Thyroid gland (tissue), 4 donors: Measurements from ENCODE around the gene EXTL2. TPM values are rescaled to one million over a fixed set of nuclear protein-coding genes. Genes with fewer than 3 reads are reported as not detected.
"Not testable (repeated sequence)": the region's sequence is repeated elsewhere in the genome, so short reads cannot be mapped to it uniquely, and the experiment has no call there.

Experiments
- DNase-seq, 2 donors: peaks; one replicate each; pipeline ENCODE4 v3.0.0-alpha.2; 2019
- H3K27ac ChIP-seq, 3 donors: fragments of 200-600 bp; sonication (generic); 1 replicate in 2 of 3; 2 replicates in 1 of 3; pipeline ENCODE4 v1.5.1; 2016 to 2019; ENCODE audit warnings: mild to moderate bottlenecking in 1 of 3, moderate library complexity in 1 of 3
- H3K27me3 ChIP-seq: fragments of 200-600 bp; sonication (generic); one replicate; pipeline ENCODE4 v1.5.1; 2019
- H3K36me3 ChIP-seq, 2 donors: fragments of 200-600 bp; sonication (generic); one replicate each; pipeline ENCODE4 v1.5.1; 2016 to 2019
- H3K4me1 ChIP-seq, 2 donors: fragments of 200-600 bp; sonication (generic); one replicate each; pipeline ENCODE4 v1.5.1; 2017 to 2019
- H3K4me3 ChIP-seq, 3 donors: fragments of 200-600 bp; sonication (generic); replicated peaks in 1 of 3; 1 replicate in 2 of 3; 2 replicates in 1 of 3; pipeline ENCODE4 v1.5.1; 2016; ENCODE audit warnings: mild to moderate bottlenecking in 1 of 3
- H3K9me3 ChIP-seq: fragments of 200-600 bp; sonication (generic); one replicate; pipeline ENCODE4 v1.5.1; 2017
- POLR2A ChIP-seq, 2 donors: fragments of 450-650 bp; IDR thresholded peaks; one replicate each; pipeline ENCODE4 v1.6.1; 2017; ENCODE audit warnings: antibody characterized with exemption in 2 of 2, mild to moderate bottlenecking in 2 of 2, moderate library complexity in 1 of 2
- WGBS, 2 donors: methylation state at CpG; one replicate each; pipeline ENCODE4 v1.1.5; 2017; 5-methylcytosine and 5-hydroxymethylcytosine counted together
- intact Hi-C: fragments of 100-400 bp; cut with DNase I; formaldehyde crosslinking; loops from one replicate; pipeline ENCODE4 v1.15.1; 2023
- total RNA-seq, 4 donors: library from RNA; depleted of rRNA; stranded (reverse); fragments of >200 nt; gene quantifications; one replicate each; pipeline ENCODE4 v1.2.3, GENCODE V29; 2016
- TF ChIP-seq, protein P1 (sequence below), 6 experiments: fragments of 200-600 bp in 3 of 6; fragments of 450-650 bp in 3 of 6; sonication (generic) in 3 of 6; IDR thresholded peaks; one replicate each; pipeline ENCODE4 v1.5.1; 2016 to 2019; ENCODE audit warnings: antibody characterized with exemption in 6 of 6, mild to moderate bottlenecking in 2 of 6, inconsistent platforms in 1 of 6, moderate library complexity in 1 of 6

Gene EXTL2
- total RNA-seq, 4 donors from 2014 or later, result 13.9 to 17.4 (median 17.2) TPM

DNA sequence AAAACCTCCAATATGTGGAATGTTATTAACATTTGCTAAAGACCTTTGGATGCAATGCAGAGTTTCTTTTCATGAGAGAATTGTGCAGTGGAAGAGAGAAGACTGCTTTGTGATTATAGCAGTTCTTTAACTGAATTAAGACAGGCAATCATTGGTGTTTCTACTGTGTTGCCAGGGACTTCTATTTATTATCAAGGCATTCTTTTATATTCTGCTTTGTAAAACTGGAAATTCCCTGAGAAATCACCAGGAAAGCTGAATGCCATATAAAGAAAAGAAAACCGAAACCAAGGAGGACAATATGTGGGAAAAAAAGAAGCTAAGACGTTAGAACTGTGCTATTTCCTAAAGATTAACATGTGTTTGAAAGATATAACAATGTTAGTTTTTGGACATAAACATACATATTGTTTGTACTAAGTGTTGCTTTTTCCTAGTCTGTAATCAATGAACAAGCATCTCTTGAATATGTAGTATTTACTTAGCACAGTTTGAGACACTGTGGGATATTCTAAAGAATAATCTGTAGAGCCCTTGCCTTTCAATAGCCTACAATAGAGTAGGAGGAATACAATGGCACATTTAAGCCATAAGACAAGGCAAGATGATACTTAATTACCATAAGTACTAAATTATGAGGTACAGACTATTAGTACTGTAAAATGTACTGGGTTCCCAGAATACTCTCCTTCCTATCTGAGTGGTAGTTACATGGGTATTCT is 47.1 kb downstream of the EXTL2 start:
- Histone ChIP-seq H3K4me1 (no peaks in the 10 kb centered on the region), H3K27ac (no peak overlapping the region), H3K9me3 (no peaks in the 10 kb centered on the region), H3K4me3 (no peak overlapping the region), H3K27me3 (no peaks in the 10 kb centered on the region), H3K36me3 (no peaks in the 10 kb centered on the region)
- TF ChIP-seq POLR2A (IDR thresholded peaks at IDR 0.05), result no peak
- TF ChIP-seq, protein P1, sequence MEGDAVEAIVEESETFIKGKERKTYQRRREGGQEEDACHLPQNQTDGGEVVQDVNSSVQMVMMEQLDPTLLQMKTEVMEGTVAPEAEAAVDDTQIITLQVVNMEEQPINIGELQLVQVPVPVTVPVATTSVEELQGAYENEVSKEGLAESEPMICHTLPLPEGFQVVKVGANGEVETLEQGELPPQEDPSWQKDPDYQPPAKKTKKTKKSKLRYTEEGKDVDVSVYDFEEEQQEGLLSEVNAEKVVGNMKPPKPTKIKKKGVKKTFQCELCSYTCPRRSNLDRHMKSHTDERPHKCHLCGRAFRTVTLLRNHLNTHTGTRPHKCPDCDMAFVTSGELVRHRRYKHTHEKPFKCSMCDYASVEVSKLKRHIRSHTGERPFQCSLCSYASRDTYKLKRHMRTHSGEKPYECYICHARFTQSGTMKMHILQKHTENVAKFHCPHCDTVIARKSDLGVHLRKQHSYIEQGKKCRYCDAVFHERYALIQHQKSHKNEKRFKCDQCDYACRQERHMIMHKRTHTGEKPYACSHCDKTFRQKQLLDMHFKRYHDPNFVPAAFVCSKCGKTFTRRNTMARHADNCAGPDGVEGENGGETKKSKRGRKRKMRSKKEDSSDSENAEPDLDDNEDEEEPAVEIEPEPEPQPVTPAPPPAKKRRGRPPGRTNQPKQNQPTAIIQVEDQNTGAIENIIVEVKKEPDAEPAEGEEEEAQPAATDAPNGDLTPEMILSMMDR (IDR thresholded peaks at IDR 0.05), result no peak
- intact Hi-C loops, result no loop called here
- 34 to 35% methylated on average over 2 of the region's 2 CpGs for WGBS, 2 donors
- DNase-seq, result no peak

DNA sequence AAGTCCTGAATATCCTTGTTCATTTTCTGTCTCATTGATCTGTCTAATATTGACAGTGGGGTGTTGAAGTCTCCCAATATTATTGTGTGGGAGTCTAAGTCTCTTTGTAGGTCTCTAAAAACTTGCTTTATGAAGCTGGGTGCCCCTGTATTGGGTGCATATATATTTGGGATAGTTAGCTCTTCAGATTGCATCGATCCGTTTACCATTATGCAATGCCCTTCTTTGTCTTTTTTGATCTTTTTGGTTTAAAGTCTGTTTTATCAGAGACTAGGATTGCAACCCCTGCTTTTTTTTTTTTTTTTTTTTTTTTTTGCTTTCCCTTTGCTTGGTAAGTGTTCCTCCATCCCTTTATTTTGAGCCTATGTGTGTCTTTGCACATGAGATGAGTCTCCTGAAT is 51.5 kb downstream of the EXTL2 start:
- H3K9me3 ChIP-seq, H3K36me3 ChIP-seq, H3K27ac ChIP-seq, DNase-seq, H3K4me1 ChIP-seq, H3K27me3 ChIP-seq, intact Hi-C loops, H3K4me3 ChIP-seq: not testable (repeated sequence)
- 87 to 98% methylated on average over 2 of the region's 2 CpGs for WGBS, 2 donors

DNA sequence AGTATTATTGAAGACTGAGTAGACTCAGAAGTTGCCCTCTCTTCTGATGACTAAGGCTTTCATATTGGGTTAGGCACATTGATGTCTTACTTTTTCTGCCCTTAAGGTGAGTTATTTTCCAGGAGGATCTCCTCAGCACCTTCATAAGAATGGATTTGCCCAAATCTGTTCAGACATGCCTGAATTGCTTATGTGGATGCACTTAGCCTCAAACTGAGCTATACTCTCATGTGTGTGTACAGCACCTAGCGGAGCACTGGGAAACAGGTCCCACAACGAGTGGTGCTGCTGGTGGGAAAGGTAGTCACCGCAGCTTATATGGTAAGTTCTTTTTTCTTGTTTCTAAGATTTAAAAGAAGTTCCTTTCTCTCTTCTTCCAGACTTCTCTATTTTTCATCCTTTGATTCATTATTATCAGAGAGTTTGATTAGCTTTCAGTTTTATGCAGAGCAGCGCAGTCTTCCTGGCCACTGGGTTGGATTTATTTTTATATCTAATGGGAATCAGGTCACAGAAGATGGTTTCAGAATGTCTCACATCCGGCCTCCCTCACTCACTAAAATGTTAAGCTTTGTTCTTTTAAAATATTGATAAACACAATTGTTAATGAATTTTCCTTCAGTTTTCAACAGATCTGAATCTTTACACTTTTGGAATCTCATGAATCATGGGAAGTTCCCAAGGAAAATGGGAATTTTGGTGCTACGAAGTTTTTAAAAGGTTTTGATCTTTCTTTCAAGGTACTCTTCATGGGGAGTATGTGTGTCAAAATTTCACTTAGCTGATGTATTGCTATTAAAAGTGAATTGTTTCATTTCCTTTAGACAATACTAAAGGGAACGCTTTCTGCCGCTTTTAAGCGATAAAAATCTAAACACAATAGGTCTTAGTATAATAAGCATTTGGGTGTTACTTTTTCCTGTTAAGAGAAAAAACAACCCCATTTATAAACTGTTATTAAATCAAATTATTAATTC is 58.5 kb downstream of the EXTL2 start:
- 76 to 86% methylated on average over 9 of the region's 9 CpGs for WGBS, 2 donors
- no peak overlapping the region for H3K4me3 ChIP-seq
- H3K27me3 ChIP-seq, result no peaks in the 10 kb centered on the region
- H3K27ac ChIP-seq, result no peak overlapping the region
- intact Hi-C loops, result no loop called here
- DNase-seq, result no peak
- no peaks in the 10 kb centered on the region for H3K4me1 ChIP-seq
- no peaks in the 10 kb centered on the region for H3K9me3 ChIP-seq
- no peaks in the 10 kb centered on the region for H3K36me3 ChIP-seq
- TF ChIP-seq POLR2A (IDR thresholded peaks at IDR 0.05), result no peak
- TF ChIP-seq, protein P1 (IDR thresholded peaks at IDR 0.05), result no peak

GRCh38 chr1:100834777-100835660 is 59.6 kb downstream of the EXTL2 start:
- TF ChIP-seq, protein P1 (IDR thresholded peaks at IDR 0.05), result peak in 1 of 6 experiments; percentile 11
- TF ChIP-seq POLR2A (IDR thresholded peaks at IDR 0.05), result no peak
- Histone ChIP-seq H3K27me3 (no peaks in the 10 kb centered on the region), H3K27ac (no peak overlapping the region), H3K4me1 (no peaks in the 10 kb centered on the region), H3K4me3 (no peak overlapping the region), H3K36me3 (no peaks in the 10 kb centered on the region), H3K9me3 (no peaks in the 10 kb centered on the region)
- 73 to 83% methylated on average over 6 of the region's 6 CpGs for WGBS, 2 donors
- no peak for DNase-seq
- intact Hi-C loops, result no loop called here
